Left colon (tissue), 2 donors: Measurements from ENCODE around the gene UBE2H. TPM values are rescaled to one million over a fixed set of nuclear protein-coding genes. Genes with fewer than 3 reads are reported as not detected.
"Not testable (repeated sequence)": the region's sequence is repeated elsewhere in the genome, so short reads cannot be mapped to it uniquely, and the experiment has no call there.

Experiments used
- ATAC-seq: fragments of 200-7000 bp; cut with Tn5 transposase; one replicate; pipeline ENCODE4 v1.9.1; 2020; ENCODE audit warnings: mild to moderate bottlenecking, moderate library complexity
- DNase-seq, 2 donors: peaks; one replicate each; pipeline ENCODE4 v3.0.0-alpha.2; 2020
- intact Hi-C, 2 donors: fragments of 100-400 bp; cut with DNase I in 1 of 2; cut with micrococcal nuclease in 1 of 2; formaldehyde crosslinking; loops; one replicate each; pipeline versions ENCODE4 v1.11.2 to v1.14.0; 2022; cut with DNase I, micrococcal nuclease
- total RNA-seq, 2 donors: library from RNA; stranded (reverse); fragmentation: NEBNext Ultra II Directional; extraction: Animal tissue kit (Norgen Biotek cat#: 25700); gene quantifications; one replicate each; pipeline ENCODE4 v1.2.1, GENCODE V29; 2021
- donor health status: DM: no; HTN: no; CAD: no.
- donor health status: DM: yes; HTN: yes; CAD: no.

Gene UBE2H
- total RNA-seq, 2 donors from 2014 or later: 32.2 to 49.1 TPM

GRCh38 chr7:129831424-129832058 is 121.2 kb downstream of the UBE2H start:
- DNase-seq: no peak
- ATAC-seq: no peak
- intact Hi-C loops: no loop called here

DNA sequence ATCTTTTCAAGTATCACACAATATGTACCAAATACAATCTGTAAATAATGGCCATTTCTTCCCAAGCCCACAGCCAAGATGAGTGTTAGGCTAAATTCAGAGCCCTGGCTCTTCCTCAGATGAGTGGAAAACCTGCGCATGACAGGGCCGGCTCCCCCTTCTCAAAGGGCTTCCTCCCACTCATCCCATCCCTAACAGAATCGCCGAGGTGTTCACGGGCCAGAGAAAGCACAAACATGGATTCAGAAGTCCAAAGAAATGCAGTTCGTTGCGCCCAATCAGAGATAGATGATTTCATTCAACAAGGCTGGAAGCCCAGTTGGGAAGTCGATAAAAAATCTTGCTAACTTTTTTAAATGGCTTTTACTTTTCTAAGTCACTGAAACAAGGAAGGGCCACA is 121.8 kb downstream of the UBE2H start:
- no peak for ATAC-seq
- DNase-seq: no peak
- intact Hi-C loops: no loop called here

GRCh38 chr7:129829737-129830631 is 122.8 kb downstream of the UBE2H start:
- intact Hi-C loops: loop anchor here in 1 of 2 donors (10.0 kb wide), 1 partner anchor 185 kb away; no protein-coding TSS in a partner anchor
- peak; percentile 44 for ATAC-seq
- peak; percentile 37 to 64 for DNase-seq

DNA sequence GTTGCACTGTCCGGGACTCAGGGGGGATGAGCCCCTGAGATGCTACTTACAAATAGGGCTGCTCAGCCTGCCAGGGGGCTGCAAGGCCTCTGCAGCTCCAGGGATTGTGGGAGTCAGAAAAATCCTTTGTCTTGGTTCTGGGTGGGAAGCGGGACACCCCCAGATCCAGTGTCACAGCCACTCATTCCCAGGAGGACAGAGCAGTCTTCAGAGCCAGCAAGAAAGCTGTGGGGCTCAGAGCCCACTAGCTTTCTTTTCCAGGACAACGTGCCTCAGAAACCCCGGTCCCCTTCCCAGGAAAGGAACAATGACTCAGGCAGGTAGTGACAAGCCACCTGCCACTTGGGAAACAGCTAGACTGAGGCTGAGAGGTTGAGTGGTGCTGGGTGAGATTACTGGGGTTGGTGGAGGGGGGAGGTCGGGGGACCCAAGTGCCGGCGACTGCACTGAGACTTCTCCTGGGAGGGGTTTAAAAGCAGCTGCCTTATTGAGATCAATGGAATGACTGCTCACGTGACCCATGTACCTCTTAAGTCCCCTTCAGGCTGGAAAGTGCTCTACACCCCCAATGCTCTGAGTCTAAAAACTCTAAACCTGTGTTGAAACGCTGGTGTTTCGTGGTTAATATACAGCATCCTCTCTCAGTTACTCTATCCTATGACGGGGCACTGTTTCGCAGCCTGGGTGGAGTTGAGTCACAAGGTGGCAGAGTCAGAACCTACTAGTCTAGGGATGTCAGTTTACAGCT is 123.6 kb downstream of the UBE2H start:
- no peak for DNase-seq

DNA sequence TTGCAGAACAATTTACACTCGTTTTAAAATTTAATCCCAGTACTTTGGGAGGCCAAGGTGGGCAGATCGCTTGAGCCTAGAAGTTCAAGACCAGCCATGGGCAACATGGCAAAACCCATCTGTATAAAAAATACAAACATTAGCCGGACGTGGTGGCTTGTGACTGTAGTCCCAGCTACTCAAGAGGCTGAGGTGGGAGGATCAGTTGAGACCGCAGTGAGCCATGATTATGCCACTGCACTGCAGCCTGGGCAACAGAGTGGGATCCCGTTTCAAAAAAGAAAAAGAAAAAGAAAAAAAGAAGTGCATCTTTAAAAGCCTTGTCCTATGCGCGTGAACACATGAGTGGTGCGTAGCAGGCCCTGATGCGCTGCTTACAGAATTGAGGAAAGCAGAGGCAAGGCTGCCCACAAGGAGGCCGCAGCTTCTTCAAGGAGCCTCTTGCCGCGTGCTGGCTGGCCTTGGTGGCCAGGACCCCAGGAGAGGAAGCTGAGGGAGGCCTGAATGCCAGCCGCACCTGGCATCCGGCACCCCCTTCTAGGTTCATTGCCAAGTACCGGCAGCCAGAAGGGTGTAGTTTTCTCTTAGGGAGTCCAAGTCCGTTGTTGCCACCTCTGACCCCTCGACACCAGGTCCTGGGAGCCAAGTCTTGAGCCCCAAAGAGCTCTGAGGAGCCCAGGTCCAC is 124.5 kb downstream of the UBE2H start:
- DNase-seq (no peak), ATAC-seq (no peak)
- intact Hi-C loops: loop anchor here in 1 of 2 donors (10.0 kb wide), 1 partner anchor 187 kb away; no protein-coding TSS in a partner anchor

More for the DNA sequence above, 123.6 kb downstream of the UBE2H start:
- intact Hi-C loops: loop anchor here in 1 of 2 donors (10.0 kb wide), 1 partner anchor 186 kb away; no protein-coding TSS in a partner anchor
- ATAC-seq: no peak

DNA sequence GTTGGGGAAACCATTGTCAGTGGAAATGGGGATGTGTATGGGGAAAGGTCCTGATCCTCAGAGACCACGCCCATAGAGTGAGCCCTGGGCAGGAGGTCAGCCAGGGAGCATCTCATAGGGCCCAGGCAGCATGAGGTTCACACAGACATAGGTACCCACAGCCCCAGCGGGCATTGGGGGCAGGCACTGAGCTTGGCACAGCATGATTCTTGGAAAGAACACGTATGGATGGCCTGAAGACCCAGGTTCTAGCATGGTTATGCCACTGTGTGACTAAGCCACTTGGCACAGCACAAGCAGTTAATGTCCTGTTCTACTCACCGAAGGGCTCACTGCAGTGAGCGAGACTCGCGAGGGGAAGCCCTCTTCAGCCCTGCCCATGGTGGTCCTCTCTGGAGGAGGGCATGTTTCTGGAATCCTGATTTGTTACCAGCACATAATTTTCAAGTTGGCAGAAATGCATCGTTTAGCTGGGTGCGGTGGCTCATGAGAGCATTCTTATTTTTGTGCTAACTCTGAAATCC is 125.2 kb downstream of the UBE2H start:
- no peak for ATAC-seq
- DNase-seq: no peak

GRCh38 chr7:129826895-129827294 is 125.9 kb downstream of the UBE2H start:
- not testable (repeated sequence) for DNase-seq, ATAC-seq
- intact Hi-C loops: loop anchor here in 1 of 2 donors (10.0 kb wide), 1 partner anchor 188 kb away; no protein-coding TSS in a partner anchor

More for the DNA sequence above, 125.2 kb downstream of the UBE2H start:
- intact Hi-C loops: loop anchor here in 1 of 2 donors (10.0 kb wide), 1 partner anchor 187 kb away; no protein-coding TSS in a partner anchor

DNA sequence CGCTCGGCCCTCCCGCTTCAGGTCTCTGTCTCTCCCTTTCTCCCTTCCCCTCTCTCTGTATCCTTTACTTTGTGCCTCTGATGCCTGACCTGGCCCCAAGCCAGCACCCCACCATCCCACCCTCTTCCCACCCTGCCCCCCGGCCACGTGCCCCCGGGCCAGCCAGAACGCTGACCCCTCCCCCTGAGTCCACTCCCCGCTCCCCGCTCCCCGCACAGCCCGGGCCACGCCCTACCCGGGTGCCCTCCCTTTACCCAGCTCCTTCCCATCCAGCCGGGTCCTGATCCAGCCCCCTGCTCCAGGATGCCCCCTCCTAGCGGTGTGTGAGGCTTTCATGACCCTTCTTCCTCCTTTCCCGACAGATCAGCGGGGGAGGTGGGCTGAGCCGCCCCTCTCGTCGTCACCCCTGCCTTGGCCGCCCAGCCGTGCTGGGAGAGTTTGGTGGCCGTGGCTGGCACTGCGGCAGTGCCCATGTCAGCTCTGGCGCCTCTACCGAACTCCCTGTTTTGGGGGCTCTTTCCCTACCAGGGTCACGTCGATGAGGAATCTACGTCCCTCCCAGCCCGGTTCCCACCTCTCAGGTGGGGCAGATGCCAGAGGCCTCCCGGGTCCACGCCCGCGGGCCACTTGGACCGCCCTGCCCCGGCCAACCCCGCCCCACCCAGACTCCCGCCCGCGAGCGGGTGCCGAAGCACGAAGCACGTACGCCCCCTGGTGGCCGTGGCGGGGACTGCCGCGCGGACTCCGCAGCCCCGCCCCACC is 127.4 kb downstream of the UBE2H start:
- intact Hi-C loops: loop anchor here in 1 of 2 donors (10.0 kb wide), 1 partner anchor 189 kb away; no protein-coding TSS in a partner anchor
- DNase-seq (peak; percentile 86 to 95), ATAC-seq (peak; percentile 85)

DNA sequence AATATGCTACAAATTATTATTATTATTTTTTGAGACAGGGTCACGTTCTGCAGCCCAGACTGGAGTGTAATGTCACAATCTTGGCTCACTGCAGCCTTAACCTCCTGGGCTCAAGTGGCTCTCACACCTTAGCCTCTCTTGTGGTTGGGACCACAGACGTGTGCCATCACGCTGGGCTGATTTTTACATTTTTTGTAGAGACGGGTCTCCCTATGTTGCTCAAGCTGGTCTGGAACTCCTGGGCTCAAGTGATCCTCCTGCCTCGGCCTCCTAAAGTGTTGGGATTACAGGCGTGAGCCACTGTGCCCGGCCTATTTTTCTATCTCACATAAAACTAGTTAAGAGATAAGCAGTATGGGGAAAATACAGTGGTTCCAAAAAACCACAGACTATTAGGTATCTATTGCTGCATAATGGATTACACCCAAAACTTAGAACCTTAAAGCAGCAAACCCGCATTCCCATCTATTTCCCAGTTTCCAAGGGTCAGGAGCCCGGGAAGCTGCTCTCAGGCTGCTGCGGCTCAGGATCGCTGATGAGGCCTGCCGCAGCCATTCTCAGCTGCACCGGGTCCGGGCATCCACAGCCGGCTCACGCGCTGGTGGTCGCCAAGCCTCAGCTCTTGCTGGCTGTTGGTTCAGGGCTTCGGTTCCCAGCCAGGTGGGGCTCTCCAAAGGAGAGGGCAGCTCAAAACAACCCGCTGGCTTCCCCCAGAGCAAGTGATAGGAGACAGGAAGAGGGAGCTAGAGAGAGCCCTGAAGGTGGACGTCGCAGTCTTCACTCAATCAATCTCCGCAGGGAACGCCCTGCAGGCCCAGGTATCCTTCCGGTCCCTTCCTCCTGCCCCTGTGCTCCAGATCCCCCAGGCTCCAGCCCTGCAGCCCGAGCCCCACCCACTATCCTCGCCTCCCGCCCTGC is 128.2 kb downstream of the UBE2H start:
- DNase-seq: peak; percentile 54 to 59
- intact Hi-C loops: loop anchor here in 1 of 2 donors (10.0 kb wide), 1 partner anchor 190 kb away; no protein-coding TSS in a partner anchor
- ATAC-seq: peak; percentile 70

- intact Hi-C loops: loop anchor here in 1 of 2 donors (10.0 kb wide), 1 partner anchor 192 kb away; no protein-coding TSS in a partner anchor
- not testable (repeated sequence) for DNase-seq, ATAC-seq
Measured at GRCh38 chr7:129823143-129823542, 129.6 kb downstream of the UBE2H start.

GRCh38 chr7:129821476-129821875 is 131.3 kb downstream of the UBE2H start:
- intact Hi-C loops: loop anchor here in 1 of 2 donors (10.0 kb wide), 1 partner anchor 193 kb away; no protein-coding TSS in a partner anchor

DNA sequence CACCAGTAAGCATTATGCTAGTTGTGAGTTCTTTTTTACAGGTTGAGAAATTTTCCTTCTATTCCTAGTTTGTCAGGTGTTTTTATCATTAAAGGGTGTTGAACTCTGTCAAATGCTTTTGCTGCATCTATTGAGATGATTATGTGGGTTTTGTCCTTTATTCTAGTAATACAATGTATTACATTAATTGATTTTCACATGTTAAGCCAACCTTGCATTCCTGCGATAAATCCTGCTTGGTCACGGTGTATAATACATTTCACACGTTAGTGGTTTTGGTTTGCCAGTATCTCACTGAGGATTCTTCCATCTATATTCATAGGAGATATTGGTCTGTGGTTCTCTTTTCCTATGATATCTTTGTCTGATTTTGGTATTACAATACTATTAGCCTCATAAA is 136.0 kb downstream of the UBE2H start:
- DNase-seq: no peak
- ATAC-seq: no peak
- intact Hi-C loops: no loop called here

More at GRCh38 chr7:129821476-129821875, 131.3 kb downstream of the UBE2H start:
- ATAC-seq: no peak
- no peak for DNase-seq

- intact Hi-C loops: no loop called here
- DNase-seq (no peak), ATAC-seq (no peak)
Measured at GRCh38 chr7:129807863-129808262, 144.9 kb downstream of the UBE2H start.

GRCh38 chr7:129804890-129805719 is 147.7 kb downstream of the UBE2H start:
- peak; percentile 36 for ATAC-seq
- intact Hi-C loops: no loop called here
- no peak for DNase-seq
